HG03280 (cell line): Measurements from ENCODE around the gene LDLRAD4.

Experiments used
- ATAC-seq: cut with Tn5 transposase; IDR thresholded peaks from one replicate; pipeline ENCODE4 v1.9.1; 2021; ENCODE audit warnings: mild to moderate bottlenecking, moderate library complexity; ENCODE audit not compliant: unreplicated experiment

The LDLRAD4 gene

DNA sequence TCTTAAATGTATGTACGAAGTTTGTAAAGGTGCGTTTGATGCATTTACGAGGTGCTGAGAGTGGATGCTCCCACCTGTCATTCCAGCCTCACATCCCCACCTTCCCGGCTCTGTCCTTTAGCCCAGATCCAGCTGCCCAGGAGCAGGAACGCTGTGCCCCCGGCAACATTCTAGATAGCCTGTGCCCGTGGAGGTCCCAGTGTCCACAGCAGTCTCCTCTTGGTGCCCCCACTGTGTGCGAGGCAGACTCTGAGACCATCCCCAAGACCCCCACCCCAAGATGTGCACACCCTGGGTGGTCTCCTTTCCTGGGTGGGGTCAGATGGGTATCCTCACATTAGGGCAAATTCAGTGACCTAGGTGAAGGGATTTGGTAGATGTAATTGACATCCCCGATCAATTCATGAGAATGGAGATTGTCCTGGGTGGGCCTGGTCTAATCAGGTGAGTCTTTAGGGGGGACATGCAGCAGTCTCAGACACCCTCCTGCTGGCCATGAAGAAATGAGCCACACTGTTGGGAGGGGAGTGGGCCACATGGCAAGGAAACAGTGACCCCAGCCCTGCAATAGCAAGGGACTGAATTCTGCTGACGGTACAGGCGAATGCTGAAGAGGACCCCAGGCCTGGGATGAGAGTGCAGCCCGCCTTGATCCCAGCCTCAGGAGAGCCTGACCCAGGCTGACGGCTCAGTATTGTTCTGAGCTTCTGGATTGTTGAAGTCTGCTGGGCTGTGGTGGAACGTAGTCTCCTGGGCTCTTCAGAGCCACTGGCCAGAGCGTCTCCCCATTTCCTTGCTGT is 304.5 kb downstream of the LDLRAD4 start:
- ATAC-seq, result no peak

DNA sequence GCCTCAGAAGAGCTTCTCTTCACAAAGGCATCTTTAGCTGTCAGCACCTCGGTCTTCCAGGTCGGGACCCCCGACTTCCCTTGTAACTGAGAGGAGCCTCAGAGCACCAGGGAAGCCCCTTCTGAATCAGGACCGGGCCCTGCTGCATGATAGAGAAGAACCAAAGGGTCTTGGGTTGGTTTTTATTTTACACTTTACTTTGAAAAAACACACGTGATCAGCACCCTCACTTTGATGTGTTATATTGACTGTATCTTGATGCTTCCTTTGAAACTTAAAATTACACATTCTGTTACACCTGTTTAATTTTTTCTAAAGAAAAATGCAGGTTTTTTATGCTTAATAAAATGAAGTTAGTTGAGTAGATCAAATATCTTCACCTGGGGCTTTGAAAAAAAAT is 305.5 kb downstream of the LDLRAD4 start:
- ATAC-seq, result no peak

DNA sequence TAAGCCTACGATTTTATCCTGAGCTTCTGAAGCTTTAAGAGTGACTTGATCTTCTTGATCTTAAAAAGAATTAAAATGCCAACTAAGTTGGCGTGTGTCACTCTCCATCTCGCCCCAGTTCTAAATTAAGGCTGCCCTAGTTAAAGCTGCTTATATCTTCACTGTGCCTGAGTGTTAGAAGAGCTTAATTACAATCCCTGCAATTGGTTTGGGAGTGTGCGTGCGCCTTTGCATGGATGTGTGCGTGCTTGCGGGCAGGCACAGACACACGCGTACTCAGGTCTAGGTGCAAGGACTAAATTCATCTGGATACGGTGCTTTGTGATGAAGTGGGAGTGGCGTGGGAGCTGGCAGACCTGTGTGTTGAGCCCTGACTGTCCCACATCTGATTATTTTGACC is 306.3 kb downstream of the LDLRAD4 start:
- ATAC-seq, result no peak

GRCh38 chr18:13525381-13526029 is 306.9 kb downstream of the LDLRAD4 start:
- no peak for ATAC-seq

GRCh38 chr18:13526519-13526918 is 308.0 kb downstream of the LDLRAD4 start:
- no peak for ATAC-seq

- no peak for ATAC-seq
These were observed 308.7 kb downstream of the LDLRAD4 start for GRCh38 chr18:13527256-13527655.

DNA sequence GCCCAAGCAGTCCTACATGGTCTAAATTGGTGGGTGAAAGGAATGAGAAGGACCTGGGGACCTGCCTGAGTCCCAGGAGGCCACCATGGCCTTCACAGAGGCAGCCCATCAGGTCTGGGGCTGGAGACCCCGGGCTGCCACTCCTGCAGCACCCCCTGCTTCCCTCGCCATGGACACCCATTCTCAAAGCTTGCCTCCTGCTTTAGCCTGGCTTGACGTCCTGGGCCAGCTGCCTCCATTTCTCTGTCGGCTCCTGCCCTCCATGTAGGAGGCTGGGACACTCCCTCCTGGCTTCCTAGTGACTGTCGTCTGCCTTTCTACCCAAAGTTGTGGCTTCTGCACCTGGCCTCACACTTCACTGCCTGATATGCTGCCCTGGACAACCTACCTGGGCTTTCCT is 309.2 kb downstream of the LDLRAD4 start:
- no peak for ATAC-seq

- ATAC-seq, result no peak
These were observed 310.3 kb downstream of the LDLRAD4 start for GRCh38 chr18:13528739-13529392.

GRCh38 chr18:13530033-13530878 is 311.7 kb downstream of the LDLRAD4 start:
- no peak for ATAC-seq

- no peak for ATAC-seq
These were observed 312.4 kb downstream of the LDLRAD4 start for GRCh38 chr18:13530879-13531387.

GRCh38 chr18:13531681-13532325 is 313.2 kb downstream of the LDLRAD4 start:
- no peak for ATAC-seq

- ATAC-seq, result no peak
These were observed 314.0 kb downstream of the LDLRAD4 start for GRCh38 chr18:13532406-13533075.

DNA sequence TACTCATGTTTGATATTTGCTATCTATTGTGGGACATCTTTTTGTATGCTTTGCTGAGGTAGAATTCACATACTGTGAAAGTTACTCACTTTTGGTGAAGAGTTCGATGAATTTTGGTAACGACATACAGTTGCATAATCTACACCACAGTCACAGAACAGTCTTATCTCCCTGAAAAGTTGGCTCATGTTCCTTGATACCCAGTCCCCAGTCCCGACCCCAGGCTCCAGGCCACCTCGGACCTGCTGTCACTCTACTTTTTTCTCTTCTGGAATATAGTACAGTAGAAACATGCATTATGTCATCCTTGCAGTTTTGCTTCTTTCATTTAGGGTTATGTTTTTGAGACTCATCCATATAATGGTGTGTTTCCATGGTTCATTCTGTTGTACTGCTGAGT is 316.1 kb downstream of the LDLRAD4 start:
- ATAC-seq, result no peak

GRCh38 chr18:13536578-13536977 is 318.0 kb downstream of the LDLRAD4 start:
- no peak for ATAC-seq

- ATAC-seq, result no peak
These were observed 318.6 kb downstream of the LDLRAD4 start for GRCh38 chr18:13537022-13537780.

DNA sequence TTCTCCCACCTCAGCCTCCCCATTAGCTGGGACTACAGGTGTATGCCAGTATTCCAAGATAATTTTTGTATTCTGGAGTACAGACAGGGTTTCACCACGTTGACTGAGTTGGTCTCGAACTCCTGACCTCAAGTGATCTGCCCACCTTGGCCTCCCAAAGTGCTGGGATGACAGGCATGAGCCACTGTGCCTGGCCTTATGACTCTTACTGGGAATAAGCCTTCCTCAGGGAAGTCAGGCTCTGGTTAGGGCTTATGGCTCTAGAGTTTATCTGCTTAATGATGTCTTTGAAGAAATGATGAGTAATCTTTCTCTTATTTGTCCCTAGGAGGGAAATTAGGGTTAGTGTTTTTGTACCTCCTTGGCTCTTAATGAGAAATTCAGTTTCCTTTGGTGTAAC is 320.1 kb downstream of the LDLRAD4 start:
- ATAC-seq, result no peak

DNA sequence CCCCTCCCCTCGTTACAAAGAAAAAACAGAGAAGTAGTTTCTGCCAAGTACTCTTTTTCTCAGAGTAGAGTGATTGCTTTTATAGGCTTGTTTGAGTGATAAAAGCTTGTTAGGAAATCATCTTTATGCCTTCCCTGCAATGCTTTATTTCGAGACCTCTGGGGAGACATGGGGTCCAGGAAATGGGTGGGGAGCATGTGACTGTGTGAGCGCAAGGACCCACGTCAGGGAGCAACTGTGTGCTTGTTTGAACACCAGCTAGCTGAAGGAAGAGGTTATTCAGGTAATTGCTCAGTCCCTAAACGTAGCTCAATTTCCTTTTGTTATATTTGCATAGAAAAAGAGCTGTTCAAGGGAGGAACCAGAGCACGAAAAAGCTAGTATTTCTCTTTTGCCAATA is 320.5 kb downstream of the LDLRAD4 start:
- no peak for ATAC-seq

- ATAC-seq, result no peak
These were observed 321.4 kb downstream of the LDLRAD4 start for GRCh38 chr18:13539843-13540476.
